ENCODE results near the gene PCARE.

- TF ChIP-seq EZH2 (IDR thresholded peaks at IDR 0.05): no peak
- TF ChIP-seq POLR2AphosphoS5 (IDR thresholded peaks at IDR 0.05; ENCODE audit: borderline replicate concordance, low read depth, low read length): no peak
Measured at GRCh38 chr2:29017716-29018435, 56.4 kb downstream of the PCARE start.

Data from SK-N-MC (cell line).